GM12878 (cell line): Measurements from ENCODE around the gene FRMD5. TPM values are rescaled to one million over a fixed set of nuclear protein-coding genes. Genes with fewer than 3 reads are reported as not detected.

Experiments
- ATAC-seq: fragments of 200-7000 bp; cut with Tn5 transposase; 3 replicates; pipeline ENCODE4 v1.9.1; 2020; ENCODE audit warnings: mild to moderate bottlenecking, moderate library complexity
- BruUV-seq: library from RNA; stranded (reverse); fragments of 400-500 nt; replicated peaks from 2 replicates; lab custom pipeline; 2021; lab: Mats Ljungman, UMichigan
- CTCF ChIA-PET: fragments of 300-600 bp; sonication (Branson Sonifier 250); formaldehyde crosslinking; extraction: SDS; loops from one replicate; lab custom pipeline; 2021; ENCODE audit warnings: inconsistent platforms; lab: Yijun Ruan, JAX
- POLR2A ChIA-PET: fragments of 350-600 bp; formaldehyde crosslinking; extraction: SDS; loops from one replicate; lab custom pipeline; 2021; ENCODE audit warnings: inconsistent platforms; lab: Charles Lee
- RAD21 ChIA-PET: fragments of 300-600 bp; sonication (Branson Sonifier 250); formaldehyde crosslinking; loops from one replicate; lab custom pipeline; 2023; ENCODE audit warnings: antibody characterized with exemption; ENCODE audit not compliant: unreplicated experiment; lab: Charles Lee
- SMC1A ChIA-PET: fragments of 300-600 bp; sonication (Branson Sonifier 250); formaldehyde crosslinking; loops from one replicate; lab custom pipeline; 2023; ENCODE audit not compliant: unreplicated experiment, uncharacterized antibody; lab: Charles Lee
- DNase-seq: peaks from one replicate; pipeline ENCODE4 v3.0.0-alpha.2; 2011; ENCODE audit warnings: low read depth, low spot score
- FAIRE-seq: peaks from 3 replicates; lab custom pipeline; 2011; peaks lifted over from hg19 to GRCh38; lab: Jason Lieb, UNC
- H2AFZ ChIP-seq: 2 replicates; pipeline ENCODE4 v1.6.0; 2011; ENCODE audit warnings: low read depth, low read length, control low read depth; ENCODE audit not compliant: control insufficient read depth
- H3K27ac ChIP-seq: 2 replicates; pipeline ENCODE4 v1.5.1; 2011; ENCODE audit warnings: control low read depth; ENCODE audit not compliant: control insufficient read depth, insufficient read depth
- H3K27me3 ChIP-seq, 2 experiments: replicated peaks in 1 of 2; 2 replicates each; pipeline versions ENCODE4 v1.6.0 to v1.6.1; 2011; ENCODE audit warnings: low read length in 1 of 2; ENCODE audit not compliant: control insufficient read depth in 2 of 2, insufficient read depth in 2 of 2
- H3K36me3 ChIP-seq, 2 experiments: 2 replicates each; pipeline ENCODE4 v1.5.1; 2011; ENCODE audit warnings: low read length in 1 of 2; ENCODE audit not compliant: control insufficient read depth in 2 of 2, insufficient read depth in 2 of 2
- H3K4me1 ChIP-seq: 2 replicates; pipeline ENCODE4 v1.6.1; 2011; ENCODE audit warnings: mild to moderate bottlenecking, low read length, moderate library complexity, mixed read lengths; ENCODE audit not compliant: control insufficient read depth, insufficient read depth
- H3K4me2 ChIP-seq: 2 replicates; pipeline ENCODE4 v1.6.0; 2011; ENCODE audit warnings: control low read depth; ENCODE audit not compliant: control insufficient read depth, insufficient read depth
- H3K4me3 ChIP-seq: fragments of 200-600 bp; sonication (generic); 2 replicates; pipeline ENCODE4 v1.5.1; 2016
- H3K79me2 ChIP-seq: 2 replicates; pipeline ENCODE4 v1.6.0; 2011; ENCODE audit warnings: low read length; ENCODE audit not compliant: control insufficient read depth, insufficient read depth
- H3K9ac ChIP-seq: 2 replicates; pipeline ENCODE4 v1.8.0; 2011; ENCODE audit warnings: low read length, control low read depth, mixed read lengths; ENCODE audit not compliant: control insufficient read depth, insufficient read depth
- H3K9me3 ChIP-seq: replicated peaks from 3 replicates; pipeline ENCODE4 v1.5.1; 2011; ENCODE audit warnings: mild to moderate bottlenecking, low read length; ENCODE audit not compliant: control insufficient read depth, insufficient read depth
- H4K20me1 ChIP-seq: 2 replicates; pipeline ENCODE4 v1.6.0; 2011; ENCODE audit not compliant: control insufficient read depth, insufficient read depth
- CBFB ChIP-seq: IDR thresholded peaks from 2 replicates; pipeline ENCODE4 v1.6.1; 2016; ENCODE audit warnings: antibody characterized with exemption, low read depth
- CHD1 ChIP-seq: IDR thresholded peaks from 2 replicates; pipeline ENCODE4 v1.6.1; 2012; ENCODE audit warnings: low read depth, low read length, improper control_type of control experiment
- MEF2A ChIP-seq: IDR thresholded peaks from 2 replicates; pipeline ENCODE4 v1.6.1; 2011; ENCODE audit warnings: low read depth, mild to moderate bottlenecking, low read length, moderate library complexity; ENCODE audit not compliant: insufficient read depth
- RAD21 ChIP-seq: IDR thresholded peaks from 2 replicates; pipeline ENCODE4 v1.6.1; 2011; ENCODE audit warnings: mild to moderate bottlenecking, low read depth, low read length, moderate library complexity; ENCODE audit not compliant: insufficient read depth
- RELA ChIP-seq: fragments of 450-650 bp; IDR thresholded peaks from 2 replicates; pipeline ENCODE4 v1.8.0; 2014; ENCODE audit warnings: borderline replicate concordance; ENCODE audit not compliant: partially characterized antibody
- SUPT20H ChIP-seq: IDR thresholded peaks from 2 replicates; pipeline ENCODE4 v1.6.1; 2011; ENCODE audit warnings: low read depth, mild to moderate bottlenecking, low read length, moderate library complexity, borderline replicate concordance; ENCODE audit not compliant: control insufficient read depth
- TBL1XR1 ChIP-seq: IDR thresholded peaks from 2 replicates; pipeline ENCODE4 v1.6.1; 2012; ENCODE audit warnings: low read depth, low read length, improper control_type of control experiment
- YY1 ChIP-seq: IDR thresholded peaks from 2 replicates; pipeline ENCODE4 v1.6.1; 2011; ENCODE audit warnings: low read depth, mild to moderate bottlenecking, low read length
- WGBS: methylation state at CpG from one replicate; pipeline ENCODE4 v1.1.6; 2016; ENCODE audit warnings: low lambda C conversion rate; ENCODE audit not compliant: insufficient replicate concordance, insufficient coverage; ENCODE audit errors: missing lambda C conversion rate; 5-methylcytosine and 5-hydroxymethylcytosine counted together
- in situ Hi-C: fragments of 300-500 bp; cut with MboI; formaldehyde crosslinking; loops from 9 replicates; pipeline ENCODE4 v1.14.3; 2018; ENCODE audit warnings: mixed read lengths
- intact Hi-C: fragments of 100-400 bp; cut with micrococcal nuclease; formaldehyde crosslinking; loops from one replicate; pipeline ENCODE4 v1.14.2; 2022; ENCODE audit not compliant: unreplicated experiment
- polyA plus RNA-seq, 11 experiments: library from polyadenylated mRNA; depleted of rRNA in 4 of 11; unstranded in 6 of 11; stranded (reverse) in 5 of 11; fragments of >200 nt; fragmentation: Nextera tagmentation in 4 of 11; fragmentation: Illumina TruSeq in 1 of 11; extraction: Ambion mirVana in 4 of 11; extraction: Trizol in 1 of 11; gene quantifications; 1 replicate in 1 of 11; 2 replicates in 10 of 11; pipeline versions ENCODE4 v1.2.1 to v1.2.3, GENCODE V29; 2011 to 2016; ENCODE audit warnings: inconsistent platforms in 2 of 11, missing spikeins in 2 of 11, low read depth in 1 of 11
- total RNA-seq, 4 experiments: library from RNA; depleted of rRNA in 3 of 4; stranded (reverse); fragments of >200 nt in 3 of 4; fragmentation: Illumina TruSeq in 1 of 4; extraction: Trizol in 1 of 4; gene quantifications; 2 replicates each; pipeline versions ENCODE4 v1.2.1 to v1.2.3, GENCODE V29; 2013 to 2021
- TF ChIP-seq, protein P1 (sequence below): fragments of 450-650 bp; IDR thresholded peaks from 2 replicates; pipeline ENCODE4 v1.6.1; 2018; ENCODE audit warnings: borderline replicate concordance, mild to moderate bottlenecking; ENCODE audit not compliant: partially characterized antibody
- TF ChIP-seq, protein P2 (sequence below): fragments of 450-650 bp; conservative IDR thresholded peaks from 2 replicates; pipeline ENCODE4 v1.6.1; 2017; ENCODE audit warnings: mild to moderate bottlenecking, moderate library complexity
- TF ChIP-seq, protein P3 (sequence below): IDR thresholded peaks from 2 replicates; pipeline ENCODE4 v1.6.1; 2012; ENCODE audit warnings: low read depth, low read length, improper control_type of control experiment
- TF ChIP-seq, protein P4 (sequence below), 3 experiments: IDR thresholded peaks in 2 of 3; conservative IDR thresholded peaks in 1 of 3; 2 replicates each; pipeline ENCODE4 v1.5.1; 2011; ENCODE audit warnings: low read depth in 3 of 3, low read length in 3 of 3, mild to moderate bottlenecking in 3 of 3, control low read depth in 2 of 3, moderate library complexity in 2 of 3, inconsistent platforms in 1 of 3, mixed read lengths in 1 of 3; ENCODE audit not compliant: control insufficient read depth in 2 of 3, insufficient read depth in 1 of 3; ENCODE audit errors: extremely low read depth in 1 of 3

Gene FRMD5
- total and polyA plus RNA-seq, 10 of the 15 experiments (the other 5 are each of a cell fraction or from before 2014, with no cell fraction given), result 0.26 to 6.4 (median 0.68) TPM; not detected in 1

DNA sequence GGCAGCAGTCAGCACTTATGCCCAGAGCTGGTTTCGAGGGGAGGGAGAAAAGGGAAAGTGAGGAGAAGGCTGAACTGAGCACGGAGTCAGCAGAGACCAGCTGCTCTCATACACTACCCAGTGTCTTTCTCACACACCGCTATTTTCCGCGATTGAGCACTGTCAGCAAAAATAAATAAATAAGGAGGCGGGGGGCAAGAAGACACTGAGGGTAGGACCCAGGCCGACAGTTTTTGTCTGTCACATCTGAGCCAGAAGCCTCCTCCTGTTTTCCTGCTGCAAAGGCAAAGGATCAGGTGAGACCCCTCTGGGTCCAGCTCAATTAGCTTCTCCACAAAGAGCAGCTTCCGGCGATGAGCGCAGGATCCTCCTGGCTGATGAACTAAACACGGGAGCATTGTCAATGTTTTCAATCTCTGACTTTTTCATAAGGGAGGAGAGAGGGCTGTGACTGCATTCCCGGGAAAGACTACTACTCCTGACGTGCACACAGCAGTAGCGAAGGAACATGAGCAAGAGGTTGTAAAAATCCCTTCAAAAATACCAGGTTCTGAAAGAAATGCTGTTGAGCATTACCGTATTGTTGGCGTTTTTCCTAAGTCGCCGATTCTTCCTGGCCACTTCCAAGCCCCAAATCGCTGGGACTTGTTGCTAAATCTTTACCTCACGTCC is 1.3 kb downstream of the FRMD5 start:
- Histone ChIP-seq H2AFZ (no peak overlapping the region; the same call in 1 of the 2 replicates), H3K9ac (no peak overlapping the region), H3K9me3 (no peaks in the 10 kb centered on the region), H3K27ac (no peak overlapping the region), H4K20me1 (no peaks in the 10 kb centered on the region), H3K79me2 (no peaks in the 10 kb centered on the region), H3K4me2 (peak overlapping the region; percentile 70; the same call in 1 of the 2 replicates), H3K36me3 (no peaks in the 10 kb centered on the region), H3K4me1 (peaks cover 4% of the 10 kb centered on the region; the same call in 1 of the 2 replicates), H3K27me3 (peaks cover 5 to 12% of the 10 kb centered on the region in 2 experiments), H3K4me3 (no peak overlapping the region)
- in situ Hi-C loops (no loop called here), intact Hi-C loops (loop anchor here (10.0 kb wide), 1 partner anchor 59 kb away; no protein-coding TSS in a partner anchor)
- no peak for FAIRE-seq
- DNase-seq, result no peak
- 28% methylated on average over 20 of the region's 20 CpGs for WGBS
- ChIA-PET SMC1A (no interaction called here), RAD21 (no interaction called here), POLR2A (no interaction called here), CTCF (interaction anchor here (0.7 kb wide), 1 partner anchor 9 kb away, joined by 3 read pairs; no protein-coding TSS in a partner anchor)
- no peak for ATAC-seq
- BruUV-seq, result no TSS peak
- TF ChIP-seq MEF2A (no peak), SUPT20H (no peak), RELA (no peak), CHD1 (no peak), RAD21 (no peak), YY1 (no peak), TBL1XR1 (no peak), CBFB (no peak)
- TF ChIP-seq, protein P1, sequence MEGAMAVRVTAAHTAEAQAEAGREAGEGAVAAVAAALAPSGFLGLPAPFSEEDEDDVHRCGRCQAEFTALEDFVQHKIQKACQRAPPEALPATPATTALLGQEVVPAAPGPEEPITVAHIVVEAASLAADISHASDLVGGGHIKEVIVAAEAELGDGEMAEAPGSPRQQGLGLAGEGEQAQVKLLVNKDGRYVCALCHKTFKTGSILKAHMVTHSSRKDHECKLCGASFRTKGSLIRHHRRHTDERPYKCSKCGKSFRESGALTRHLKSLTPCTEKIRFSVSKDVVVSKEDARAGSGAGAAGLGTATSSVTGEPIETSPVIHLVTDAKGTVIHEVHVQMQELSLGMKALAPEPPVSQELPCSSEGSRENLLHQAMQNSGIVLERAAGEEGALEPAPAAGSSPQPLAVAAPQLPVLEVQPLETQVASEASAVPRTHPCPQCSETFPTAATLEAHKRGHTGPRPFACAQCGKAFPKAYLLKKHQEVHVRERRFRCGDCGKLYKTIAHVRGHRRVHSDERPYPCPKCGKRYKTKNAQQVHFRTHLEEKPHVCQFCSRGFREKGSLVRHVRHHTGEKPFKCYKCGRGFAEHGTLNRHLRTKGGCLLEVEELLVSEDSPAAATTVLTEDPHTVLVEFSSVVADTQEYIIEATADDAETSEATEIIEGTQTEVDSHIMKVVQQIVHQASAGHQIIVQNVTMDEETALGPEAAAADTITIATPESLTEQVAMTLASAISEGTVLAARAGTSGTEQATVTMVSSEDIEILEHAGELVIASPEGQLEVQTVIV, result no peak
- TF ChIP-seq, protein P2, sequence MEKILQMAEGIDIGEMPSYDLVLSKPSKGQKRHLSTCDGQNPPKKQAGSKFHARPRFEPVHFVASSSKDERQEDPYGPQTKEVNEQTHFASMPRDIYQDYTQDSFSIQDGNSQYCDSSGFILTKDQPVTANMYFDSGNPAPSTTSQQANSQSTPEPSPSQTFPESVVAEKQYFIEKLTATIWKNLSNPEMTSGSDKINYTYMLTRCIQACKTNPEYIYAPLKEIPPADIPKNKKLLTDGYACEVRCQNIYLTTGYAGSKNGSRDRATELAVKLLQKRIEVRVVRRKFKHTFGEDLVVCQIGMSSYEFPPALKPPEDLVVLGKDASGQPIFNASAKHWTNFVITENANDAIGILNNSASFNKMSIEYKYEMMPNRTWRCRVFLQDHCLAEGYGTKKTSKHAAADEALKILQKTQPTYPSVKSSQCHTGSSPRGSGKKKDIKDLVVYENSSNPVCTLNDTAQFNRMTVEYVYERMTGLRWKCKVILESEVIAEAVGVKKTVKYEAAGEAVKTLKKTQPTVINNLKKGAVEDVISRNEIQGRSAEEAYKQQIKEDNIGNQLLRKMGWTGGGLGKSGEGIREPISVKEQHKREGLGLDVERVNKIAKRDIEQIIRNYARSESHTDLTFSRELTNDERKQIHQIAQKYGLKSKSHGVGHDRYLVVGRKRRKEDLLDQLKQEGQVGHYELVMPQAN, result no peak
- TF ChIP-seq, protein P3, sequence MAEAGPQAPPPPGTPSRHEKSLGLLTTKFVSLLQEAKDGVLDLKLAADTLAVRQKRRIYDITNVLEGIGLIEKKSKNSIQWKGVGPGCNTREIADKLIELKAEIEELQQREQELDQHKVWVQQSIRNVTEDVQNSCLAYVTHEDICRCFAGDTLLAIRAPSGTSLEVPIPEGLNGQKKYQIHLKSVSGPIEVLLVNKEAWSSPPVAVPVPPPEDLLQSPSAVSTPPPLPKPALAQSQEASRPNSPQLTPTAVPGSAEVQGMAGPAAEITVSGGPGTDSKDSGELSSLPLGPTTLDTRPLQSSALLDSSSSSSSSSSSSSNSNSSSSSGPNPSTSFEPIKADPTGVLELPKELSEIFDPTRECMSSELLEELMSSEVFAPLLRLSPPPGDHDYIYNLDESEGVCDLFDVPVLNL, result no peak
- TF ChIP-seq, protein P4, sequence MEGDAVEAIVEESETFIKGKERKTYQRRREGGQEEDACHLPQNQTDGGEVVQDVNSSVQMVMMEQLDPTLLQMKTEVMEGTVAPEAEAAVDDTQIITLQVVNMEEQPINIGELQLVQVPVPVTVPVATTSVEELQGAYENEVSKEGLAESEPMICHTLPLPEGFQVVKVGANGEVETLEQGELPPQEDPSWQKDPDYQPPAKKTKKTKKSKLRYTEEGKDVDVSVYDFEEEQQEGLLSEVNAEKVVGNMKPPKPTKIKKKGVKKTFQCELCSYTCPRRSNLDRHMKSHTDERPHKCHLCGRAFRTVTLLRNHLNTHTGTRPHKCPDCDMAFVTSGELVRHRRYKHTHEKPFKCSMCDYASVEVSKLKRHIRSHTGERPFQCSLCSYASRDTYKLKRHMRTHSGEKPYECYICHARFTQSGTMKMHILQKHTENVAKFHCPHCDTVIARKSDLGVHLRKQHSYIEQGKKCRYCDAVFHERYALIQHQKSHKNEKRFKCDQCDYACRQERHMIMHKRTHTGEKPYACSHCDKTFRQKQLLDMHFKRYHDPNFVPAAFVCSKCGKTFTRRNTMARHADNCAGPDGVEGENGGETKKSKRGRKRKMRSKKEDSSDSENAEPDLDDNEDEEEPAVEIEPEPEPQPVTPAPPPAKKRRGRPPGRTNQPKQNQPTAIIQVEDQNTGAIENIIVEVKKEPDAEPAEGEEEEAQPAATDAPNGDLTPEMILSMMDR (IDR thresholded peaks at IDR 0.05 in 2 of 3, conservative IDR thresholded peaks at IDR 0.05 in 1 of 3; ENCODE audit: control insufficient read depth in 2 of 3, extremely low read depth in 1 of 3, insufficient read depth in 1 of 3, low read depth in 3 of 3, low read length in 3 of 3), result no peak
